Urothelium cell line (cell line): ENCODE data around the gene ZFP1.
"Not testable (repeated sequence)": the region's sequence is repeated elsewhere in the genome, so short reads cannot be mapped to it uniquely, and the experiment has no call there.

Experiments used
- DNase-seq: peaks from one replicate; pipeline ENCODE4 v3.0.0; 2011; ENCODE audit warnings: low spot score, mixed read lengths
- FAIRE-seq: peaks from 2 replicates; lab custom pipeline; 2011; peaks lifted over from hg19 to GRCh38; lab: Jason Lieb, UNC

Gene ZFP1

GRCh38 chr16:75203096-75203495 is 54.8 kb downstream of the ZFP1 start:
- FAIRE-seq (no peak), DNase-seq (no peak)

- DNase-seq, result peak; percentile 2
- FAIRE-seq, result no peak
Observed at GRCh38 chr16:75203667-75204409, 55.5 kb downstream of the ZFP1 start.

- DNase-seq (no peak), FAIRE-seq (no peak)
Observed at GRCh38 chr16:75204410-75204758, 56.1 kb downstream of the ZFP1 start.

- not testable (repeated sequence) for FAIRE-seq, DNase-seq
Observed at GRCh38 chr16:75204905-75205304, 56.6 kb downstream of the ZFP1 start.

- DNase-seq, FAIRE-seq: not testable (repeated sequence)
Observed at GRCh38 chr16:75205438-75205837, 57.1 kb downstream of the ZFP1 start.

- not testable (repeated sequence) for DNase-seq
Observed at GRCh38 chr16:75205961-75206748, 57.8 kb downstream of the ZFP1 start.

GRCh38 chr16:75206749-75207451 is 58.6 kb downstream of the ZFP1 start, which contains the start of gene CTRB2:
CTRB2 (minus strand) TSS chr16:75207161; CDS start chr16:75207141, 20 bp downstream.
- DNase-seq (no peak), FAIRE-seq (no peak)

More at GRCh38 chr16:75205961-75206748, 57.8 kb downstream of the ZFP1 start:
- FAIRE-seq, result not testable (repeated sequence)

GRCh38 chr16:75207831-75208230 is 59.5 kb downstream of the ZFP1 start:
- DNase-seq (no peak), FAIRE-seq (no peak)

GRCh38 chr16:75208242-75208825 is 60.0 kb downstream of the ZFP1 start:
- DNase-seq (no peak), FAIRE-seq (no peak)

- FAIRE-seq (no peak), DNase-seq (no peak)
Observed at GRCh38 chr16:75208861-75209505, 60.7 kb downstream of the ZFP1 start.

- not testable (repeated sequence) for DNase-seq, FAIRE-seq
Observed at GRCh38 chr16:75209514-75209913, 61.2 kb downstream of the ZFP1 start.

GRCh38 chr16:75209944-75210343 is 61.6 kb downstream of the ZFP1 start:
- DNase-seq (no peak), FAIRE-seq (no peak)

GRCh38 chr16:75211286-75211685 is 63.0 kb downstream of the ZFP1 start:
- not testable (repeated sequence) for FAIRE-seq, DNase-seq

GRCh38 chr16:75216127-75216526 is 67.8 kb downstream of the ZFP1 start:
- DNase-seq, result no peak
- no peak for FAIRE-seq

GRCh38 chr16:75216576-75216975 is 68.3 kb downstream of the ZFP1 start:
- DNase-seq (no peak), FAIRE-seq (no peak)

- FAIRE-seq (no peak), DNase-seq (no peak)
Observed at GRCh38 chr16:75217389-75217851, 69.1 kb downstream of the ZFP1 start.

GRCh38 chr16:75218256-75219076 is 70.1 kb downstream of the ZFP1 start, which contains the start of gene CTRB1:
CTRB1 (plus strand) TSS chr16:75218988; CDS start chr16:75219008, 20 bp downstream.
- DNase-seq, result no peak
- no peak for FAIRE-seq

GRCh38 chr16:75219088-75219487 is 70.8 kb downstream of the ZFP1 start:
- FAIRE-seq, result no peak

GRCh38 chr16:75219838-75220237 is 71.5 kb downstream of the ZFP1 start:
- no peak for FAIRE-seq
- DNase-seq, result no peak

More at GRCh38 chr16:75219088-75219487, 70.8 kb downstream of the ZFP1 start:
- DNase-seq, result no peak
